ENCODE data around the gene C15orf61. TPM values are rescaled to one million over a fixed set of nuclear protein-coding genes. Genes with fewer than 3 reads are reported as not detected.

Gene C15orf61
- total RNA-seq, 1 experiment from 2014 or later: 3.9 TPM

- CTCF ChIA-PET: no interaction called here
Observed at GRCh38 chr15:67547064-67547463, 26.1 kb downstream of the C15orf61 start.

GRCh38 chr15:67547836-67548235 lies 26.9 kb downstream of the C15orf61 start:
- no peak overlapping the region for H3K4me3 ChIP-seq (ENCODE audit: low read length)
- H4K20me1 ChIP-seq (ENCODE audit: low read length): no peaks in the 10 kb centered on the region
- no peak overlapping the region for H2AFZ ChIP-seq (ENCODE audit: low read length)
- H3K4me1 ChIP-seq (ENCODE audit: insufficient read depth, low read length): peaks cover 8% of the 10 kb centered on the region; the same call in 1 of the 2 replicates
- DNase-seq: no peak
- no peaks in the 10 kb centered on the region for H3F3A ChIP-seq (ENCODE audit: low read length, unreplicated experiment)
- H3K27me3 ChIP-seq (ENCODE audit: low read length): no peaks in the 10 kb centered on the region
- intact Hi-C loops (cut with micrococcal nuclease): no loop called here
- POLR2A ChIA-PET (ENCODE audit: unreplicated experiment): no interaction called here
- CTCF ChIA-PET: no interaction called here
- no peak overlapping the region for H3K27ac ChIP-seq (ENCODE audit: low read length)
- H3K9me2 ChIP-seq (replicated peaks; ENCODE audit: low read length): no peaks in the 10 kb centered on the region
- H3K36me3 ChIP-seq (ENCODE audit: low read depth, low read length): no peaks in the 10 kb centered on the region
- H3K9ac ChIP-seq (ENCODE audit: low read length): no peak overlapping the region
- peaks cover 8% of the 10 kb centered on the region; the same call in 1 of the 2 replicates for H3K79me2 ChIP-seq (ENCODE audit: low read length)
- BruUV-seq (replicated peaks): no TSS peak
- H3K4me2 ChIP-seq (ENCODE audit: low read length): no peak overlapping the region
- ATAC-seq: no peak
- H3K9me3 ChIP-seq (ENCODE audit: low read length): no peaks in the 10 kb centered on the region
- TF ChIP-seq EZH2phosphoT487 (IDR thresholded peaks at IDR 0.05; ENCODE audit: borderline replicate concordance, low read length) (no peak), EZH2 (IDR thresholded peaks at IDR 0.05; ENCODE audit: low read length, unreplicated experiment) (no peak)
- TF ChIP-seq, protein P1, sequence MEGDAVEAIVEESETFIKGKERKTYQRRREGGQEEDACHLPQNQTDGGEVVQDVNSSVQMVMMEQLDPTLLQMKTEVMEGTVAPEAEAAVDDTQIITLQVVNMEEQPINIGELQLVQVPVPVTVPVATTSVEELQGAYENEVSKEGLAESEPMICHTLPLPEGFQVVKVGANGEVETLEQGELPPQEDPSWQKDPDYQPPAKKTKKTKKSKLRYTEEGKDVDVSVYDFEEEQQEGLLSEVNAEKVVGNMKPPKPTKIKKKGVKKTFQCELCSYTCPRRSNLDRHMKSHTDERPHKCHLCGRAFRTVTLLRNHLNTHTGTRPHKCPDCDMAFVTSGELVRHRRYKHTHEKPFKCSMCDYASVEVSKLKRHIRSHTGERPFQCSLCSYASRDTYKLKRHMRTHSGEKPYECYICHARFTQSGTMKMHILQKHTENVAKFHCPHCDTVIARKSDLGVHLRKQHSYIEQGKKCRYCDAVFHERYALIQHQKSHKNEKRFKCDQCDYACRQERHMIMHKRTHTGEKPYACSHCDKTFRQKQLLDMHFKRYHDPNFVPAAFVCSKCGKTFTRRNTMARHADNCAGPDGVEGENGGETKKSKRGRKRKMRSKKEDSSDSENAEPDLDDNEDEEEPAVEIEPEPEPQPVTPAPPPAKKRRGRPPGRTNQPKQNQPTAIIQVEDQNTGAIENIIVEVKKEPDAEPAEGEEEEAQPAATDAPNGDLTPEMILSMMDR (conservative IDR thresholded peaks at IDR 0.05; ENCODE audit: low read depth, low read length): no peak

More at GRCh38 chr15:67547064-67547463, 26.1 kb downstream of the C15orf61 start:
- no peak overlapping the region for H2AFZ ChIP-seq (ENCODE audit: low read length)
- H3K9me3 ChIP-seq (ENCODE audit: low read length): no peaks in the 10 kb centered on the region
- no peak overlapping the region for H3K4me2 ChIP-seq (ENCODE audit: low read length)
- peaks cover 9% of the 10 kb centered on the region; the same call in 1 of the 2 replicates for H3K79me2 ChIP-seq (ENCODE audit: low read length)
- no peaks in the 10 kb centered on the region for H3K9me2 ChIP-seq (replicated peaks; ENCODE audit: low read length)
- DNase-seq (no peak), ATAC-seq (no peak)
- H4K20me1 ChIP-seq (ENCODE audit: low read length): no peaks in the 10 kb centered on the region
- no peaks in the 10 kb centered on the region for H3K36me3 ChIP-seq (ENCODE audit: low read depth, low read length)
- no peak overlapping the region for H3K4me3 ChIP-seq (ENCODE audit: low read length)
- intact Hi-C loops (cut with micrococcal nuclease): no loop called here
- no peak for TF ChIP-seq EZH2phosphoT487 (IDR thresholded peaks at IDR 0.05; ENCODE audit: borderline replicate concordance, low read length)
- TF ChIP-seq EZH2 (IDR thresholded peaks at IDR 0.05; ENCODE audit: low read length, unreplicated experiment): no peak
- TF ChIP-seq, protein P1 (conservative IDR thresholded peaks at IDR 0.05; ENCODE audit: low read depth, low read length): no peak
- peaks cover 8% of the 10 kb centered on the region; the same call in 1 of the 2 replicates for H3K4me1 ChIP-seq (ENCODE audit: insufficient read depth, low read length)
- H3K9ac ChIP-seq (ENCODE audit: low read length): no peak overlapping the region
- H3K27ac ChIP-seq (ENCODE audit: low read length): no peak overlapping the region
- H3F3A ChIP-seq (ENCODE audit: low read length, unreplicated experiment): no peaks in the 10 kb centered on the region
- no peaks in the 10 kb centered on the region for H3K27me3 ChIP-seq (ENCODE audit: low read length)
- POLR2A ChIA-PET (ENCODE audit: unreplicated experiment): no interaction called here
- no TSS peak for BruUV-seq (replicated peaks)

- ATAC-seq (no peak), DNase-seq (no peak)
- no peak overlapping the region for H3K27ac ChIP-seq (ENCODE audit: low read length)
- no peak overlapping the region for H3K4me3 ChIP-seq (ENCODE audit: low read length)
- ChIA-PET CTCF (no interaction called here), POLR2A (ENCODE audit: unreplicated experiment) (no interaction called here)
- peaks cover 6% of the 10 kb centered on the region; the same call in 1 of the 2 replicates for H3K4me1 ChIP-seq (ENCODE audit: insufficient read depth, low read length)
- H3K9me2 ChIP-seq (replicated peaks; ENCODE audit: low read length): no peaks in the 10 kb centered on the region
- no peak for TF ChIP-seq EZH2phosphoT487 (IDR thresholded peaks at IDR 0.05; ENCODE audit: borderline replicate concordance, low read length)
- TF ChIP-seq EZH2 (IDR thresholded peaks at IDR 0.05; ENCODE audit: low read length, unreplicated experiment): no peak
- TF ChIP-seq, protein P1 (conservative IDR thresholded peaks at IDR 0.05; ENCODE audit: low read depth, low read length): no peak
- peaks cover 3% of the 10 kb centered on the region; the same call in 1 of the 2 replicates for H3K79me2 ChIP-seq (ENCODE audit: low read length)
- H2AFZ ChIP-seq (ENCODE audit: low read length): no peak overlapping the region
- no peaks in the 10 kb centered on the region for H3F3A ChIP-seq (ENCODE audit: low read length, unreplicated experiment)
- H3K36me3 ChIP-seq (ENCODE audit: low read depth, low read length): no peaks in the 10 kb centered on the region
- intact Hi-C loops (cut with micrococcal nuclease): no loop called here
- H3K9me3 ChIP-seq (ENCODE audit: low read length): no peaks in the 10 kb centered on the region
- no peaks in the 10 kb centered on the region for H4K20me1 ChIP-seq (ENCODE audit: low read length)
- H3K27me3 ChIP-seq (ENCODE audit: low read length): no peaks in the 10 kb centered on the region
- no peak overlapping the region for H3K9ac ChIP-seq (ENCODE audit: low read length)
- BruUV-seq (replicated peaks): no TSS peak
- no peak overlapping the region for H3K4me2 ChIP-seq (ENCODE audit: low read length)
Observed at GRCh38 chr15:67548236-67548852, 27.4 kb downstream of the C15orf61 start.
